GM21619 (cell line): ENCODE results near the gene ACO2.

Experiments used
- ATAC-seq: cut with Tn5 transposase; IDR thresholded peaks from one replicate; pipeline ENCODE4 v1.9.1; 2021; ENCODE audit not compliant: unreplicated experiment

Gene ACO2

GRCh38 chr22:41517172-41518047, 48.5 kb downstream of the ACO2 start:
- ATAC-seq: no peak

- no peak for ATAC-seq
These were observed 49.1 kb downstream of the ACO2 start for GRCh38 chr22:41518048-41518347.

GRCh38 chr22:41521126-41521525, 52.2 kb downstream of the ACO2 start:
- ATAC-seq: no peak

GRCh38 chr22:41522813-41523212, 53.9 kb downstream of the ACO2 start:
- no peak for ATAC-seq

- no peak for ATAC-seq
These were observed 54.7 kb downstream of the ACO2 start for GRCh38 chr22:41523464-41524221.

GRCh38 chr22:41524251-41524661, 55.3 kb downstream of the ACO2 start:
- ATAC-seq: no peak

GRCh38 chr22:41524809-41525449, 56.0 kb downstream of the ACO2 start:
- no peak for ATAC-seq

GRCh38 chr22:41525450-41526225, 56.7 kb downstream of the ACO2 start:
- no peak for ATAC-seq

GRCh38 chr22:41526226-41526829, 57.4 kb downstream of the ACO2 start:
- no peak for ATAC-seq

- ATAC-seq: no peak
These were observed 58.2 kb downstream of the ACO2 start for GRCh38 chr22:41526830-41527799.

GRCh38 chr22:41528132-41528766, 59.3 kb downstream of the ACO2 start:
- no peak for ATAC-seq

- ATAC-seq: no peak
These were observed 60.1 kb downstream of the ACO2 start for GRCh38 chr22:41528938-41529561.

- ATAC-seq: no peak
These were observed 62.2 kb downstream of the ACO2 start for GRCh38 chr22:41530890-41531714.

GRCh38 chr22:41531715-41532477, 63.0 kb downstream of the ACO2 start:
- no peak for ATAC-seq

- no peak for ATAC-seq
These were observed 64.2 kb downstream of the ACO2 start for GRCh38 chr22:41532908-41533825.

- no peak for ATAC-seq
These were observed 65.3 kb downstream of the ACO2 start for GRCh38 chr22:41534219-41534618.
